ENCODE measurements around the gene GALK1. TPM values are rescaled to one million over a fixed set of nuclear protein-coding genes. Genes with fewer than 3 reads are reported as not detected.

The GALK1 gene
- total and polyA plus RNA-seq, 5 experiments from 2014 or later, result 9.5 to 18.0 (median 14.4) TPM

GRCh38 chr17:75739174-75739573 lies 25.8 kb downstream of the GALK1 start:
- Mint-ChIP-seq H3K4me3 (no peak overlapping the region), H3K27ac (no peak overlapping the region), H3K36me3 (no peaks in the 10 kb centered on the region), H3K27me3 (peaks cover 0 to 7% (median 0%) of the 10 kb centered on the region in 5 donors), H3K4me1 (peaks cover 0 to 6% (median 4%) of the 10 kb centered on the region in 4 donors), H3K9me3 (no peaks in the 10 kb centered on the region)
- POLR2A ChIA-PET, result interaction anchor here (0.7 kb wide), 1 partner anchor 14 kb away, joined by 6 read pairs; no protein-coding TSS in a partner anchor
- DNase-seq, result no peak
- no peak for ATAC-seq

DNA sequence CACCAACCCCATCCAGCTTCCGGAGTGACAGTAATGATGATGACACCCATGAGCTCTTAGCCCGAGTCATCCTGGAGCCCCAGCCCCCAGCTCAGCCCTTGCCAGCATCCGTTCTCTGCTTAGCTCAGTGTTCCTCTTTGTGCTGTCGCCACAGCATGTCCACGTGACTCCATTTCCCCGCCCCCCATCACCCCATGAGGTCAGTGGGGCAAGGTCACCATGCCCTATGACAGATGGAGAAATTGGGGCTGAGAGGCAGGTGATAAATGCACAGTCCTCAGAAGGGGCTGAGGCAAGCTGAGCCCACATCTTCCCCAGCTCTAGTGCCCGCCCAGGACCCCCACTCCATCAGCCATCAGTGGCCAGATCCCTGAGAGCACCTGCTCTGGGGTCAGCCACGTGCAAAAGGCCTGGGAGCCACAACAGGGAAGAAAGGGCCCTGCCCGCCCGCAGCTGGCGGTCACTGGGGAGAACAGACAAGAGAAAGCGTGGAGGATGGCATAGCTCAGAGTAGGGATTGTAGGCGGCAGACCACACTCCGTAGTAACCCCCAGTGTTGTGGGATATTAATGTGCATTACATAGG lies 26.7 kb downstream of the GALK1 start:
- ATAC-seq (no peak), DNase-seq (no peak)
- no peaks in the 10 kb centered on the region for H3K36me3 Mint-ChIP-seq
- peaks cover 0 to 7% (median 0%) of the 10 kb centered on the region in 5 donors for H3K27me3 Mint-ChIP-seq
- H3K9me3 Mint-ChIP-seq, result no peaks in the 10 kb centered on the region
- no peak overlapping the region for H3K4me3 Mint-ChIP-seq
- H3K4me1 Mint-ChIP-seq, result peaks cover 0 to 6% (median 4%) of the 10 kb centered on the region in 4 donors
- POLR2A ChIA-PET, result interaction anchor here (0.7 to 0.9 kb wide), 3 partner anchors 14 to 137 kb away, joined by 3 to 6 read pairs (median 4); no protein-coding TSS in a partner anchor
- H3K27ac Mint-ChIP-seq, result peak overlapping the region in 1 of 10 donors; percentile 53

DNA sequence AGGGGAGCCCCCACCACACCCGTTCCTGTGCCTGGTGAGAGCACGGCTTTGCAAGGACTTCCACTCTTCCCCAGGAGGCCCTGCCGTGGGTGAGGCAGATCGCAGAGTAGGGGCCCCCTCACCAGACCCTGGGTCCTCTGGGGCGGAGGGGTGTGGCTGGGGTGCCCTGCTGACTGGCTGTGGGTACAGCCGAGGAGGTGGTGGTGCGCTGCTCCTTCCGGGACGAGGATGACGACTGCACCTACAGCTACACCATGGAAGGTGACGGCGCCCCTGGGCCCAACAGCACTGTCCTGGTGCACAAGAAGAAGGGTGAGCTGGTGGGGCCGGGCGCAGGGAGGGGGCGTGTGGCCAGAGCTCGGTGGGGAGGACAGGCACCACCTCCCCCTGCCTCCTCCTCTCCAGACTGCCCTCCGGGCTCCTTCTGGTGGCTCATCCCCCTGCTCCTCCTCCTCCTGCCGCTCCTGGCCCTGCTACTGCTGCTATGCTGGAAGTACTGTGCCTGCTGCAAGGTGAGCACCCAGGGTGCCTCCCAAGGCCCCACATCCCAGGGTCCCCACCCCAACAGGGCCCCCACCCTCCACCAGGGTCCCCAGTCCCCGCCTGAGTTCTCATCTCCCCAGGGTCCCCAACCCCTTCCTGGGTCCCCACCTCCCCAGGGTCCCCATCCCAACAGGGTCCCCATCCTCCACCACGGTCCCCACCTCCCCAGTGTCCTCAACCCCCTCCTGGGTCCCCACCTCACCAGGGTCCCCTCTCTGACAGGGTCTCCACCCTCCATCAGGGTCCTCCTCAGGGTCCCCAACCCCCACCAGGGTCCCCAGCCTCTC lies 27.6 kb downstream of the GALK1 start:
- H3K27me3 Mint-ChIP-seq, result peaks cover 0 to 7% (median 0%) of the 10 kb centered on the region in 5 donors
- POLR2A ChIA-PET, result interaction anchor here (0.6 to 0.9 kb wide), 2 partner anchors 19 to 149 kb away, joined by 3 to 4 read pairs; no protein-coding TSS in a partner anchor
- no peak overlapping the region for H3K27ac Mint-ChIP-seq
- ATAC-seq (no peak), DNase-seq (no peak)
- no peak overlapping the region for H3K4me3 Mint-ChIP-seq
- no peaks in the 10 kb centered on the region for H3K9me3 Mint-ChIP-seq
- no peaks in the 10 kb centered on the region for H3K36me3 Mint-ChIP-seq
- peaks cover 0 to 6% (median 4%) of the 10 kb centered on the region in 4 donors for H3K4me1 Mint-ChIP-seq

GRCh38 chr17:75736173-75736835 lies 28.7 kb downstream of the GALK1 start:
- DNase-seq (no peak), ATAC-seq (no peak)
- H3K4me3 Mint-ChIP-seq, result no peak overlapping the region
- H3K9me3 Mint-ChIP-seq, result no peaks in the 10 kb centered on the region
- H3K27me3 Mint-ChIP-seq, result peaks cover 0 to 7% (median 0%) of the 10 kb centered on the region in 5 donors
- no peaks in the 10 kb centered on the region for H3K36me3 Mint-ChIP-seq
- peaks cover 0 to 6% (median 4%) of the 10 kb centered on the region in 4 donors for H3K4me1 Mint-ChIP-seq
- POLR2A ChIA-PET, result no interaction called here
- peak overlapping the region in 2 of 10 donors; percentile 22 to 62 for H3K27ac Mint-ChIP-seq

GRCh38 chr17:75734674-75735294 lies 30.2 kb downstream of the GALK1 start:
- POLR2A ChIA-PET, result interaction anchor here (0.7 kb wide), 1 partner anchor 176 kb away, joined by 3 read pairs; no protein-coding TSS in a partner anchor
- peaks cover 0 to 7% (median 0%) of the 10 kb centered on the region in 5 donors for H3K27me3 Mint-ChIP-seq
- ATAC-seq (no peak), DNase-seq (no peak)
- no peak overlapping the region for H3K4me3 Mint-ChIP-seq
- H3K4me1 Mint-ChIP-seq, result peaks cover 0 to 6% (median 4%) of the 10 kb centered on the region in 4 donors
- no peaks in the 10 kb centered on the region for H3K36me3 Mint-ChIP-seq
- peak overlapping the region in 7 of 10 donors; percentile 3 to 72 (median 49) for H3K27ac Mint-ChIP-seq
- H3K9me3 Mint-ChIP-seq, result no peaks in the 10 kb centered on the region

DNA sequence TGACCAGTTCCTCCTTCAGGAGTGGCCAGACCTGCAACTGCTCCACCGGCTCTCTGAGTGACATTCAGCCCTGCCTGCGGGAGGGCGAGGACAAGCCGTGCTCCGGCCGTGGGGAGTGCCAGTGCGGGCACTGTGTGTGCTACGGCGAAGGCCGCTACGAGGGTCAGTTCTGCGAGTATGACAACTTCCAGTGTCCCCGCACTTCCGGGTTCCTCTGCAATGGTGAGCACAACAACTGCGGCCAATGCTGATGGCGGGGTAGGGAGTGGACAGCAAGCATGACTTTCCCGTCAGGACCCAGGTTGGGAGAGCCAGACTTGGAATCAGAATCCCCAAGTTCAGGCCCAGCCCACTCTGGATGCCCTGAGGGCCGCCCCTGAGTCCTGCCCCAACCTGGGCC lies 31.5 kb downstream of the GALK1 start:
- ATAC-seq (no peak), DNase-seq (no peak)
- H3K27ac Mint-ChIP-seq, result no peak overlapping the region
- POLR2A ChIA-PET, result no interaction called here
- H3K36me3 Mint-ChIP-seq, result no peaks in the 10 kb centered on the region
- no peak overlapping the region for H3K4me3 Mint-ChIP-seq
- H3K27me3 Mint-ChIP-seq, result peaks cover 0 to 7% (median 0%) of the 10 kb centered on the region in 5 donors
- H3K9me3 Mint-ChIP-seq, result no peaks in the 10 kb centered on the region
- peaks cover 0 to 6% (median 4%) of the 10 kb centered on the region in 4 donors for H3K4me1 Mint-ChIP-seq

GRCh38 chr17:75731716-75732498 lies 33.1 kb downstream of the GALK1 start:
- no peaks in the 10 kb centered on the region for H3K36me3 Mint-ChIP-seq
- H3K27ac Mint-ChIP-seq, result peak overlapping the region in 3 of 10 donors; percentile 19 to 86 (median 48)
- H3K4me3 Mint-ChIP-seq, result no peak overlapping the region
- H3K4me1 Mint-ChIP-seq, result peaks cover 0 to 6% (median 2%) of the 10 kb centered on the region in 4 donors
- no peak for DNase-seq
- H3K27me3 Mint-ChIP-seq, result peaks cover 0 to 3% (median 0%) of the 10 kb centered on the region in 5 donors
- POLR2A ChIA-PET, result interaction anchor here (0.6 kb wide), 1 partner anchor 457 kb away, joined by 7 read pairs; no protein-coding TSS in a partner anchor
- H3K9me3 Mint-ChIP-seq, result no peaks in the 10 kb centered on the region
- ATAC-seq, result no peak

DNA sequence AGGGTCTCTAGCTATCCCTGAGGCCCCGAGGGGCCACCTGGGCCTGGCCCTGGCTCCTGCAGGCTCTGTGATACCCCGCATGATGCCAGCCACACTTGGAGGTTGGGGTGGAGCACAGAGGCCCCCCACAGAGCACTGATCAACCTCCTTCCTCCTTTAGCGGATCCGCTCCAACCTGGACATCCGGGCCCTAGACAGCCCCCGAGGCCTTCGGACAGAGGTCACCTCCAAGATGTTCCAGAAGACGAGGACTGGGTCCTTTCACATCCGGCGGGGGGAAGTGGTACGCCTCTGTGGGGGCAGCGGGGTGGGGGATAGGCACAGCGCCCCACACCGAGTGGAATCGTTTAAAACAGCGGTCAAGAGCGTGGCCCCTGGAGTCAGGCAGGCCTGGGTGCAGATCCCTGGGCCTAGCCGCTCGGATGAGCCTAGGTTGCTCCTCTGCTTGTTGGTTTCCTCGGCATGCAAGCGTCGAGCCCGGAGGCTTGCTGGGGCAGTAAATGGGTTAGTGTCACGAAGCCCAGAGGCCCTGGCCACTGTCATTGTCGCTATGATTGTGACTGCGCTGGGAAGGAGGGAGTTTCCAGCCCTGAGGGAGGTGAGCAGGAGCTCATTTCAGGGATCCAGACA lies 33.8 kb downstream of the GALK1 start:
- Mint-ChIP-seq H3K27ac (peak overlapping the region in 1 of 10 donors; percentile 72), H3K4me1 (peaks cover 0 to 6% (median 2%) of the 10 kb centered on the region in 4 donors), H3K36me3 (no peaks in the 10 kb centered on the region), H3K4me3 (no peak overlapping the region), H3K9me3 (no peaks in the 10 kb centered on the region), H3K27me3 (peaks cover 0 to 2% (median 0%) of the 10 kb centered on the region in 5 donors)
- ATAC-seq, result no peak
- POLR2A ChIA-PET, result interaction anchor here (0.6 kb wide), 1 partner anchor 456 kb away, joined by 7 read pairs; no protein-coding TSS in a partner anchor
- no peak for DNase-seq

- Mint-ChIP-seq H3K27ac (no peak overlapping the region), H3K9me3 (no peaks in the 10 kb centered on the region), H3K4me1 (peaks cover 0 to 6% (median 2%) of the 10 kb centered on the region in 4 donors), H3K27me3 (no peaks in the 10 kb centered on the region), H3K36me3 (no peaks in the 10 kb centered on the region), H3K4me3 (no peak overlapping the region)
- ATAC-seq (no peak), DNase-seq (no peak)
- POLR2A ChIA-PET, result no interaction called here
Observed at GRCh38 chr17:75730065-75730464, 34.9 kb downstream of the GALK1 start.

DNA sequence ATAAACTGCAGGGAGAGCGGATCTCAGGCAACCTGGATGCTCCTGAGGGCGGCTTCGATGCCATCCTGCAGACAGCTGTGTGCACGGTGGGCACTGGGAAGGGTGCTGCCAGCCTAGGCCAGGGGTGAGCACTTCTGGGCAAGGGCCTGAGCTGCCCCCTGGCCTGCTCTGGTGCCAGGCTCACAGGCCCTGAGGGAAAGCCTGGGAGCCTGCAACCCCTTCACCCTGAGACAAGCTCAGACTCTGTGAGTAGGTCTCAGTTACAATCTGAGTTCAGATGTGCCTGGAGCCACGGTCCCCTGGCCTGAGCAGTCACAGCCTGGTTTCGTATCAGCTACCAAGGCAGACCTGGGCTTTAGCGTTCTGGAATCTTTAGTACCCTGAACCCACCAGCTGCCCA lies 35.6 kb downstream of the GALK1 start:
- no peak overlapping the region for H3K4me3 Mint-ChIP-seq
- ATAC-seq (no peak), DNase-seq (no peak)
- POLR2A ChIA-PET, result no interaction called here
- H3K9me3 Mint-ChIP-seq, result no peaks in the 10 kb centered on the region
- H3K27ac Mint-ChIP-seq, result peak overlapping the region in 1 of 10 donors; percentile 47
- peaks cover 0 to 1% (median 0%) of the 10 kb centered on the region in 4 donors for H3K4me1 Mint-ChIP-seq
- H3K36me3 Mint-ChIP-seq, result no peaks in the 10 kb centered on the region
- no peaks in the 10 kb centered on the region for H3K27me3 Mint-ChIP-seq

GRCh38 chr17:75727391-75727790 lies 37.6 kb downstream of the GALK1 start:
- ATAC-seq (no peak), DNase-seq (no peak)
- Mint-ChIP-seq H3K36me3 (no peaks in the 10 kb centered on the region), H3K27me3 (no peaks in the 10 kb centered on the region), H3K4me3 (no peak overlapping the region), H3K4me1 (no peaks in the 10 kb centered on the region), H3K27ac (no peak overlapping the region), H3K9me3 (no peaks in the 10 kb centered on the region)
- POLR2A ChIA-PET, result interaction anchor here (0.6 kb wide), 1 partner anchor 328 kb away, joined by 3 read pairs; no protein-coding TSS in a partner anchor

All from naive thymus-derived CD8-positive, alpha-beta T cell (primary cell).